ENCODE results near the gene PCP4L1.

PCP4L1 gene

DNA sequence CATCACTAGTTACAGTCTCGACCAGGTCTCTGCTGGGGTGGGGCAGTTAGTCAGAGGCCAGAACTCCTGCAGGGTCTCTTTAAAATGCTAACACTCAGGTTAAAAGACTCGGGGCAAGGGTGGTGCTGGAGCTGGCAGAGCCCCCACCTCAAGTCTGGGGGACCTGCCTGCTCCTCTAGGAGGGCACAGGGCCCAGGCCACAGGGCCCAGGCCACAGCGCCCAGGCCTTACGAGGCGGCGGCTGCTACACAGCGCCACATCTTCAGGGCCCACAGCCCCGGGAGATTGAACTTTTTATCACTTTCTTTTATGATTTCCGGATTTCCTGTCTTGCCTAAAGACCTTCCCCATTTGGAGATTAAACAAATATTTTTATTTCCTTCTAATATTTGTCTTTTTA, 40.8 kb downstream of the PCP4L1 start:
- no peaks in the 10 kb centered on the region for H3K36me3 ChIP-seq (ENCODE audit: control insufficient read depth in 2 of 2, insufficient read depth in 1 of 2, low read length in 2 of 2)
- H3K9me3 ChIP-seq (ENCODE audit: control insufficient read depth, insufficient read depth, low read depth, low read length), result no peaks in the 10 kb centered on the region
- ChIA-PET CTCF (interaction anchor here (0.6 kb wide), 1 partner anchor 9 kb away, joined by 3 read pairs; no protein-coding TSS in a partner anchor), POLR2A (no interaction called here)
- peaks cover under 1% of the 10 kb centered on the region; the same call in 1 of the 2 replicates for H3K4me1 ChIP-seq (ENCODE audit: control insufficient read depth, insufficient read depth, low read length)
- no peak overlapping the region for H3K27ac ChIP-seq (ENCODE audit: extremely low read depth, low read depth, low read length)
- no peak overlapping the region for H3K4me3 ChIP-seq (ENCODE audit: low read depth, low read length)
- TF ChIP-seq, protein P1, sequence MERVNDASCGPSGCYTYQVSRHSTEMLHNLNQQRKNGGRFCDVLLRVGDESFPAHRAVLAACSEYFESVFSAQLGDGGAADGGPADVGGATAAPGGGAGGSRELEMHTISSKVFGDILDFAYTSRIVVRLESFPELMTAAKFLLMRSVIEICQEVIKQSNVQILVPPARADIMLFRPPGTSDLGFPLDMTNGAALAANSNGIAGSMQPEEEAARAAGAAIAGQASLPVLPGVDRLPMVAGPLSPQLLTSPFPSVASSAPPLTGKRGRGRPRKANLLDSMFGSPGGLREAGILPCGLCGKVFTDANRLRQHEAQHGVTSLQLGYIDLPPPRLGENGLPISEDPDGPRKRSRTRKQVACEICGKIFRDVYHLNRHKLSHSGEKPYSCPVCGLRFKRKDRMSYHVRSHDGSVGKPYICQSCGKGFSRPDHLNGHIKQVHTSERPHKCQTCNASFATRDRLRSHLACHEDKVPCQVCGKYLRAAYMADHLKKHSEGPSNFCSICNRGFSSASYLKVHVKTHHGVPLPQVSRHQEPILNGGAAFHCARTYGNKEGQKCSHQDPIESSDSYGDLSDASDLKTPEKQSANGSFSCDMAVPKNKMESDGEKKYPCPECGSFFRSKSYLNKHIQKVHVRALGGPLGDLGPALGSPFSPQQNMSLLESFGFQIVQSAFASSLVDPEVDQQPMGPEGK (tag by site-specific recombination; IDR thresholded peaks at IDR 0.05), result no peak
- TF ChIP-seq REPIN1 (tag by site-specific recombination; IDR thresholded peaks at IDR 0.05; ENCODE audit: low read depth) (no peak), ZSCAN30 (tag by site-specific recombination; IDR thresholded peaks at IDR 0.05) (no peak), SCRT2 (tag by site-specific recombination; IDR thresholded peaks at IDR 0.05) (no peak), IKZF3 (tag by site-specific recombination; IDR thresholded peaks at IDR 0.05) (no peak), ZNF548 (tag by site-specific recombination; IDR thresholded peaks at IDR 0.05) (no peak), ZNF449 (tag by site-specific recombination; IDR thresholded peaks at IDR 0.05) (no peak), ZNF341 (tag by site-specific recombination; IDR thresholded peaks at IDR 0.05; ENCODE audit: low read depth) (no peak), ZNF692 (tag by site-specific recombination; IDR thresholded peaks at IDR 0.05) (no peak), ZSCAN18 (tag by site-specific recombination; IDR thresholded peaks at IDR 0.05) (no peak), ZNF510 (tag by site-specific recombination; IDR thresholded peaks at IDR 0.05; ENCODE audit: insufficient replicate concordance) (no peak), MEIS1 (CRISPR knock-in tag; IDR thresholded peaks at IDR 0.05; ENCODE audit: borderline replicate concordance) (no peak), ZBTB21 (tag by site-specific recombination; IDR thresholded peaks at IDR 0.05) (no peak), ZNF280D (tag by site-specific recombination; IDR thresholded peaks at IDR 0.05) (no peak), ZNF473 (tag by site-specific recombination; IDR thresholded peaks at IDR 0.05) (no peak), ZNF366 (tag by site-specific recombination; conservative IDR thresholded peaks at IDR 0.05) (no peak), KLF8 (tag by site-specific recombination; IDR thresholded peaks at IDR 0.05) (no peak), ZNF518A (tag by site-specific recombination; conservative IDR thresholded peaks at IDR 0.05; ENCODE audit: low read depth) (no peak)

Data from HEK293 (cell line).